Body of pancreas (tissue), 4 donors: ENCODE results near the gene TBATA. TPM values are rescaled to one million over a fixed set of nuclear protein-coding genes. Genes with fewer than 3 reads are reported as not detected.
A peak's percentile ranks its signal among the peaks of the same experiment; 100 is the strongest.

ENCODE experiments used
- ATAC-seq: fragments of 150-250 bp; one replicate; pipeline ENCODE4 v1.9.1; 2016
- DNase-seq, 4 donors: peaks; one replicate each; pipeline ENCODE4 v3.0.0-alpha.2; 2019
- H3K27ac ChIP-seq, 4 donors: fragments of 200-600 bp; sonication (generic); 1 replicate in 3 of 4; 2 replicates in 1 of 4; pipeline versions ENCODE4 v1.5.1 to v1.6.1; 2016 to 2019; ENCODE audit warnings: mild to moderate bottlenecking in 1 of 4, mixed read lengths in 1 of 4, moderate library complexity in 1 of 4
- H3K27me3 ChIP-seq, 2 donors: fragments of 200-600 bp; sonication (generic); one replicate each; pipeline ENCODE4 v1.6.0; 2016; ENCODE audit warnings: mild to moderate bottlenecking in 1 of 2
- H3K36me3 ChIP-seq, 2 donors: fragments of 200-600 bp; sonication (generic); replicated peaks in 1 of 2; 2 replicates each; pipeline ENCODE4 v1.5.1; 2016; ENCODE audit warnings: low read depth in 2 of 2; ENCODE audit not compliant: insufficient read depth in 1 of 2
- H3K4me1 ChIP-seq: fragments of 200-600 bp; sonication (generic); one replicate; pipeline ENCODE4 v1.6.0; 2016
- H3K4me3 ChIP-seq, 2 donors: fragments of 200-600 bp; sonication (generic); 1 replicate in 1 of 2; 2 replicates in 1 of 2; pipeline ENCODE4 v1.5.1; 2016 to 2019
- H3K9me3 ChIP-seq, 3 donors: fragments of 200-600 bp; sonication (generic); 1 replicate in 2 of 3; 2 replicates in 1 of 3; pipeline ENCODE4 v1.5.1; 2016
- POLR2A ChIP-seq, 3 donors: fragments of 450-650 bp; IDR thresholded peaks; one replicate each; pipeline ENCODE4 v1.6.1; 2016; ENCODE audit warnings: antibody characterized with exemption in 3 of 3, mild to moderate bottlenecking in 2 of 3
- WGBS, 2 donors: methylation state at CpG; one replicate each; pipeline ENCODE4 v1.1.5; 2017; 5-methylcytosine and 5-hydroxymethylcytosine counted together
- intact Hi-C: fragments of 100-400 bp; cut with DNase I; formaldehyde crosslinking; loops from one replicate; pipeline ENCODE4 v1.15.1; 2023
- total RNA-seq, 2 donors: library from RNA; depleted of rRNA; stranded (reverse); fragments of >200 nt; gene quantifications; one replicate each; pipeline ENCODE4 v1.1.0, GENCODE V29; 2016
- TF ChIP-seq, protein P1 (sequence below), 7 experiments: fragments of 450-650 bp in 4 of 7; fragments of 200-600 bp in 3 of 7; sonication (generic) in 3 of 7; IDR thresholded peaks; one replicate each; pipeline ENCODE4 v1.5.1; 2016 to 2019; ENCODE audit warnings: antibody characterized with exemption in 7 of 7

The TBATA gene
- total RNA-seq, 2 donors from 2014 or later = not detected

DNA sequence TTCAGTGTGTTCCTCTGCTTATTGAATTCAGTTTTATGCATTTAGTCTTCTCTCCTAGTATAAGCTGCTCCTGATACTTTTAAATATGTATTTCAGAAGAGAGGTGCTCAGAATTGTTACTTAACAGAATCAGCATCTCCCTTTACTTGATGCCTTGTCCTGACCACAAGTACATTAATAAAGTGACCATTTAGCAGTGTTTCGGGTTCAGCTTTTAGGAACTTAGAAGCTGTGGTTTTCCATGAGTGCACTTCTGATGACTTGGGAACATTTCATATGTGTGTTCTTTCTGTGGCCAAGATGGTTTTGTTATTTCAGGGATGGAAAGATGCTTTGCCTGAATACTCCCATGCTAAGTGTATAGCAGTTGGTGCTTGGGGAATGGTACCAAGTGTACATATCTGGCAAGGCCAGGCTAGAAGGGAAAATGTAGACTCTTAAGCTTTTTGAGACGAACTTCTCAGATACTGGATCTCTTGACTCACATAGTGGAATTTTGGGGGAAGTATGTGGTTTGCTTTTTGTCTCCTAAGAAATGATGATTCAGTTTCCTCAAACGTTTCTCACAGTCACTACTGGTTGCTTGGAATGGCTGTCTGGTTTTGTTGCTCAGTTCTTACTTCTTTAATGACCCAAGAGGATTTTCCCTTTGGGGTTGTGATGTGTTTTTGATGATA, 47.8 kb upstream of the TBATA start:
- Histone ChIP-seq H3K4me3 (no peak overlapping the region), H3K4me1 (peaks cover 25% of the 10 kb centered on the region), H3K36me3 (no peaks in the 10 kb centered on the region), H3K27ac (peak overlapping the region in 1 of 4 donors; percentile 52), H3K27me3 (no peaks in the 10 kb centered on the region), H3K9me3 (no peaks in the 10 kb centered on the region)
- intact Hi-C loops = no loop called here
- 59 to 66% methylated on average over 3 of the region's 3 CpGs for WGBS, 2 donors
- ATAC-seq = peak; percentile 21
- no peak for DNase-seq
- TF ChIP-seq, protein P1, sequence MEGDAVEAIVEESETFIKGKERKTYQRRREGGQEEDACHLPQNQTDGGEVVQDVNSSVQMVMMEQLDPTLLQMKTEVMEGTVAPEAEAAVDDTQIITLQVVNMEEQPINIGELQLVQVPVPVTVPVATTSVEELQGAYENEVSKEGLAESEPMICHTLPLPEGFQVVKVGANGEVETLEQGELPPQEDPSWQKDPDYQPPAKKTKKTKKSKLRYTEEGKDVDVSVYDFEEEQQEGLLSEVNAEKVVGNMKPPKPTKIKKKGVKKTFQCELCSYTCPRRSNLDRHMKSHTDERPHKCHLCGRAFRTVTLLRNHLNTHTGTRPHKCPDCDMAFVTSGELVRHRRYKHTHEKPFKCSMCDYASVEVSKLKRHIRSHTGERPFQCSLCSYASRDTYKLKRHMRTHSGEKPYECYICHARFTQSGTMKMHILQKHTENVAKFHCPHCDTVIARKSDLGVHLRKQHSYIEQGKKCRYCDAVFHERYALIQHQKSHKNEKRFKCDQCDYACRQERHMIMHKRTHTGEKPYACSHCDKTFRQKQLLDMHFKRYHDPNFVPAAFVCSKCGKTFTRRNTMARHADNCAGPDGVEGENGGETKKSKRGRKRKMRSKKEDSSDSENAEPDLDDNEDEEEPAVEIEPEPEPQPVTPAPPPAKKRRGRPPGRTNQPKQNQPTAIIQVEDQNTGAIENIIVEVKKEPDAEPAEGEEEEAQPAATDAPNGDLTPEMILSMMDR (IDR thresholded peaks at IDR 0.05) = no peak
- TF ChIP-seq POLR2A (IDR thresholded peaks at IDR 0.05) = no peak

DNA sequence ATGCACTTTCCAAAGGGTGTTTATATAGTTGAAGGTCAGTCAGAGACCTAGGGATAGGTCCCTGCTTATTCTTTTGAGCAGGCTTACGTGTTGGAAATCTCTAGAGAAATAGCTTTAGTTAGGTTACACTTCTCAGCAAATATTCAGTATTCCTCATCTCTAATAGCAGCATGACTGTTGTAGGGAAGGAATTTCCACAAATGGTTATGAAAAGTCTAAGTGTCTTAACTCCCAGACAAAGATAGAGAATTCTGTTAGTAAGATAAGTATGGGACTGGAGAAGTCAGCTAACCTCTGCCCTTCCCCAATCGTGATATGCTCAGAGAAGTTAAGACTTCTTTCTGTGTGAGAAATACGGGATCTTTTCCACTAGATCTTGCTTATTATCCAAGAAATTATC, 47.0 kb upstream of the TBATA start:
- no peaks in the 10 kb centered on the region for H3K9me3 ChIP-seq
- no peak overlapping the region for H3K4me3 ChIP-seq
- ATAC-seq (no peak), DNase-seq (no peak)
- no peak for TF ChIP-seq POLR2A (IDR thresholded peaks at IDR 0.05)
- TF ChIP-seq, protein P1 (IDR thresholded peaks at IDR 0.05) = no peak
- H3K27ac ChIP-seq = no peak overlapping the region
- intact Hi-C loops = no loop called here
- no peaks in the 10 kb centered on the region for H3K36me3 ChIP-seq
- peaks cover 25% of the 10 kb centered on the region for H3K4me1 ChIP-seq
- WGBS, 2 donors = 65 to 72% methylated on average over 3 of the region's 3 CpGs
- no peaks in the 10 kb centered on the region for H3K27me3 ChIP-seq

DNA sequence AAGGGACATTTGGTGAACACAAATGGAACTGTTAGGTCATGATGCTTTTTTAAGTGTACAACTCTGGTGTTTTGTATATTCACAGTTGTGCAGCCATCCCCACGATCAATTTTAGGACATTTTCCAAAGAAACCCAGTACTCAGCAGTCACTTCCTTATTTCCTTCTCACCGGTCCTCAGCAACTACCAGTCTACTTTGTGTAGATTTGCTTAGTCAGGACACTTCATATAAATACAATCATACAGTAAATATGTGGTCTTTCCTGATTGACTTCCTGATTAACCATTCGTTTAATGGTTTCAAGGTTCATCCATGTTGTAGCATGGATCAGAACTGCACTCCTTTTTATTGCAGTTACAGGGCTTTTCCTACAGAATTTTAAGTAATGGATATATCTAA, 45.0 kb upstream of the TBATA start:
- no peaks in the 10 kb centered on the region for H3K9me3 ChIP-seq
- H3K4me3 ChIP-seq = no peak overlapping the region
- no peak for DNase-seq
- peaks cover 14% of the 10 kb centered on the region for H3K4me1 ChIP-seq
- intact Hi-C loops = no loop called here
- ATAC-seq = no peak
- H3K36me3 ChIP-seq = peaks cover 0 to 1% of the 10 kb centered on the region in 2 donors
- peak overlapping the region in 1 of 4 donors; percentile 8 for H3K27ac ChIP-seq
- H3K27me3 ChIP-seq = no peaks in the 10 kb centered on the region
- WGBS, 2 donors = 16 to 40% methylated on average over 3 of the region's 3 CpGs
- TF ChIP-seq POLR2A (IDR thresholded peaks at IDR 0.05) = no peak
- TF ChIP-seq, protein P1 (IDR thresholded peaks at IDR 0.05) = no peak

DNA sequence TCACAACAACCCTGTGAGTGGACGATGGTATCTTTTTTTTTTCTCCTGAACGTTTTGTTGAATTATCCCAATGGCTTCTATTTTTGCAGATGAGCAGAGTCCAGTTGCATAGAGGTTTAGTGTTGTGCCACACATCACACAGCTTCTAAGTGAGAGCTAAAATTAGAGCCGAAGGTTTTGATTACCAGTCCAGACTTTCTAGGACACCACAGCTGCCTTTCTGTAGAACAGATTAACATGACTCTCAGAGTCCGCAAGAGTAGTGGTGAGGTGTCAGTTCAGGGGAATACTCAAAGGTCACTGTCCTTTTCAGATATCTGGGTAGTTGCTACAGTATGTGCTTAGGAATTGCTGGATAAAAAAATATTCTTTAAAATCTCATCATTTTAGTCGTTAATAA, 44.4 kb upstream of the TBATA start:
- H3K4me1 ChIP-seq = peaks cover 14% of the 10 kb centered on the region
- TF ChIP-seq, protein P1 (IDR thresholded peaks at IDR 0.05) = no peak
- no peak for TF ChIP-seq POLR2A (IDR thresholded peaks at IDR 0.05)
- peak overlapping the region in 1 of 4 donors; percentile 8 for H3K27ac ChIP-seq
- 68 to 78% methylated on average over 5 of the region's 5 CpGs for WGBS, 2 donors
- no peaks in the 10 kb centered on the region for H3K27me3 ChIP-seq
- DNase-seq (no peak), ATAC-seq (no peak)
- intact Hi-C loops = no loop called here
- no peaks in the 10 kb centered on the region for H3K9me3 ChIP-seq
- peaks cover 0 to 1% of the 10 kb centered on the region in 2 donors for H3K36me3 ChIP-seq
- H3K4me3 ChIP-seq = no peak overlapping the region

DNA sequence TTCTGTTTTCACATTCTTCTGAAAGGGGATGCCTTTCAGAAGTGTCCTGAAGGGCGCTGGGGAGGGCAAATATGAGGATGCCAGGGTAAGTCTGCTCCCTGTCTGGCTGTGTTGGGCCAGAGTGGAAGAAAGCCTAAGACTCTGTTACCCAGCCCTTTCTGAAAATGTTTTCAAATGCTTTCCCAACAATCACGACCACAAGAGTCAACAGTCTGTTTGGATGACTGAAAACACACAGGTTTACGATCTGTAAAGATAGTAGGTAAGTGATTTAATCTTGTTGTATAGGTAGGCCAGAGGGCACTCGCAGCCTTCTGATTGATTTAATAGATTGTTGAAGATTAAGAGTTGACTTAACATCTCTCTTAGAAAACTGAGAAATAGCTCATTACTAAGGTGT, 43.7 kb upstream of the TBATA start:
- ATAC-seq (no peak), DNase-seq (no peak)
- Histone ChIP-seq H3K36me3 (peaks cover 0 to 1% of the 10 kb centered on the region in 2 donors), H3K27me3 (no peaks in the 10 kb centered on the region), H3K9me3 (no peaks in the 10 kb centered on the region), H3K4me3 (no peak overlapping the region), H3K27ac (no peak overlapping the region), H3K4me1 (peaks cover 14% of the 10 kb centered on the region)
- TF ChIP-seq POLR2A (IDR thresholded peaks at IDR 0.05) = no peak
- TF ChIP-seq, protein P1 (IDR thresholded peaks at IDR 0.05) = no peak
- 65 to 79% methylated on average over 4 of the region's 4 CpGs for WGBS, 2 donors
- intact Hi-C loops = no loop called here
